ENCODE measurements around the gene CA9.
"Not testable (repeated sequence)": the region's sequence is repeated elsewhere in the genome, so short reads cannot be mapped to it uniquely, and the experiment has no call there.

The CA9 gene

DNA sequence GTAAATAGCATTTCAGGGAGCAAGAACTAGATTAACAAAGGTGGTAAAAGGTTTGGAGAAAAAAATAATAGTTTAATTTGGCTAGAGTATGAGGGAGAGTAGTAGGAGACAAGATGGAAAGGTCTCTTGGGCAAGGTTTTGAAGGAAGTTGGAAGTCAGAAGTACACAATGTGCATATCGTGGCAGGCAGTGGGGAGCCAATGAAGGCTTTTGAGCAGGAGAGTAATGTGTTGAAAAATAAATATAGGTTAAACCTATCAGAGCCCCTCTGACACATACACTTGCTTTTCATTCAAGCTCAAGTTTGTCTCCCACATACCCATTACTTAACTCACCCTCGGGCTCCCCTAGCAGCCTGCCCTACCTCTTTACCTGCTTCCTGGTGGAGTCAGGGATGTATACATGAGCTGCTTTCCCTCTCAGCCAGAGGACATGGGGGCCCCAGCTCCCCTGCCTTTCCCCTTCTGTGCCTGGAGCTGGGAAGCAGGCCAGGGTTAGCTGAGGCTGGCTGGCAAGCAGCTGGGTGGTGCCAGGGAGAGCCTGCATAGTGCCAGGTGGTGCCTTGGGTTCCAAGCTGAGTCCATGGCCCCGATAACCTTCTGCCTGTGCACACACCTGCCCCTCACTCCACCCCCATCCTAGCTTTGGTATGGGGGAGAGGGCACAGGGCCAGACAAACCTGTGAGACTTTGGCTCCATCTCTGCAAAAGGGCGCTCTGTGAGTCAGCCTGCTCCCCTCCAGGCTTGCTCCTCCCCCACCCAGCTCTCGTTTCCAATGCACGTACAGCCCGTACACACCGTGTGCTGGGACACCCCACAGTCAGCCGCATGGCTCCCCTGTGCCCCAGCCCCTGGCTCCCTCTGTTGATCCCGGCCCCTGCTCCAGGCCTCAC, at the start of gene CA9:
TSS of gene CA9 (plus strand) at position 797 of the 893 bp plus-strand sequence. CDS start at position 829, 32 bp downstream.
- no peaks in the 10 kb centered on the region for H3K9me3 Mint-ChIP-seq
- peaks cover 15% of the 10 kb centered on the region for H3K4me1 Mint-ChIP-seq (ENCODE audit: low read depth)
- DNase-seq, result no peak
- no peak within 1 kb of the TSS for H3K27ac Mint-ChIP-seq
- peak within 1 kb of the TSS; percentile 1 for H3K4me3 Mint-ChIP-seq
- peaks cover 10% of the 10 kb centered on the region for H3K27me3 Mint-ChIP-seq
- H3K36me3 Mint-ChIP-seq (ENCODE audit: low read depth), result no peaks in the 10 kb centered on the region

DNA sequence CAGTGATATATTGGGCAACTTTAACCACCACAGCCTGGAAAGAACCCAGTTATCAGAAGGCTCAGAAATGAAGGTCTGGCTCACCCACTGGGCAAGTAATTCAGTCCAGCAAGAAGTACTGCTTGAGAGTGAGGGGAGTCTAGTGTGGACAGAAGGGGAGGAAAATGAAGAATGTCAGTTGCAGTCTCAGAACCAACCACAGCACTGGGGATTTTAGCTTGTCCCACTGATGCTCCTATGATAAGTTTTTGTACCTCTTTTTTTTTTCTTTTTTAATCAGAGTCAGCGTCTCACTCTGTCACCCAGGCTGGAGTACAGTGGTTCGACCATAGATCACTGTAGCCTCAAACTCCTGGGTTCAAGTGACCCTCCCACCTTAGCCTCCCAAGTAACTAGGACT, 46.2 kb upstream of the CA9 start:
- Mint-ChIP-seq H3K27ac (no peak overlapping the region), H3K9me3 (no peaks in the 10 kb centered on the region), H3K4me1 (ENCODE audit: low read depth) (peaks cover 9% of the 10 kb centered on the region), H3K27me3 (no peaks in the 10 kb centered on the region), H3K4me3 (no peak overlapping the region), H3K36me3 (ENCODE audit: low read depth) (no peaks in the 10 kb centered on the region)
- no peak for DNase-seq

- Mint-ChIP-seq H3K27ac (no peak overlapping the region), H3K27me3 (no peaks in the 10 kb centered on the region), H3K9me3 (no peaks in the 10 kb centered on the region)
Measured at GRCh38 chr9:35628389-35628991, 45.2 kb upstream of the CA9 start.

GRCh38 chr9:35629597-35629996, 44.1 kb upstream of the CA9 start:
- no peaks in the 10 kb centered on the region for H3K36me3 Mint-ChIP-seq (ENCODE audit: low read depth)
- peaks cover 11% of the 10 kb centered on the region for H3K4me1 Mint-ChIP-seq (ENCODE audit: low read depth)
- H3K27me3 Mint-ChIP-seq, result no peaks in the 10 kb centered on the region
- no peak overlapping the region for H3K27ac Mint-ChIP-seq
- no peak overlapping the region for H3K4me3 Mint-ChIP-seq
- peak; percentile 9 for DNase-seq
- no peaks in the 10 kb centered on the region for H3K9me3 Mint-ChIP-seq

More at GRCh38 chr9:35628389-35628991, 45.2 kb upstream of the CA9 start:
- H3K36me3 Mint-ChIP-seq (ENCODE audit: low read depth), result no peaks in the 10 kb centered on the region
- peak; percentile 22 for DNase-seq
- no peak overlapping the region for H3K4me3 Mint-ChIP-seq
- peaks cover 9% of the 10 kb centered on the region for H3K4me1 Mint-ChIP-seq (ENCODE audit: low read depth)

DNA sequence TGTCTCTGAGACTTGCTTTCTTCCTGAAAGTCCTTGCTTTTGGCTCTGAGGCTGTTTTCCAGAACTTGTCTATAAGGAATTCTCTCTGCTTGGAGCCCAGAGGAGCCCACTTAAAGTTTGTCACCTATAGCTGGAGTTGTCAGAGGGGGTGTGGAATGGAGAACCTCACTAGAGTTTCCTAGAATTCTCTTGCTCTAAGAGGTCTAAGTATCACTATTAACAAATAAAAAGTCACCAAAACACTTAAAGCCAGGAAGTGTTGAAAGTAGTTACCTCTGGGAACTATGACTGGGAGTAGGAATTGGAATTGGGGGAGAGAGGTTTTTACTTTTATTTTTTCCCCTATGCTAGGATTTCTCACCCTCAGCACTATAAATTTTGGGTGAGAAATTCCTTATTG, 38.0 kb upstream of the CA9 start:
- peaks cover 57% of the 10 kb centered on the region for H3K4me1 Mint-ChIP-seq (ENCODE audit: low read depth)
- H3K9me3 Mint-ChIP-seq, result no peaks in the 10 kb centered on the region
- H3K36me3 Mint-ChIP-seq (ENCODE audit: low read depth), result peaks cover 5% of the 10 kb centered on the region
- H3K27me3 Mint-ChIP-seq, result no peaks in the 10 kb centered on the region
- H3K4me3 Mint-ChIP-seq, result no peak overlapping the region
- DNase-seq, result peak; percentile 3
- peak overlapping the region; percentile 84 for H3K27ac Mint-ChIP-seq

GRCh38 chr9:35636135-35636876, 37.4 kb upstream of the CA9 start:
- peaks cover 59% of the 10 kb centered on the region for H3K4me1 Mint-ChIP-seq (ENCODE audit: low read depth)
- no peaks in the 10 kb centered on the region for H3K9me3 Mint-ChIP-seq
- no peak overlapping the region for H3K4me3 Mint-ChIP-seq
- H3K36me3 Mint-ChIP-seq (ENCODE audit: low read depth), result peaks cover 9% of the 10 kb centered on the region
- H3K27ac Mint-ChIP-seq, result peak overlapping the region; percentile 84
- peak; percentile 19 for DNase-seq
- no peaks in the 10 kb centered on the region for H3K27me3 Mint-ChIP-seq

GRCh38 chr9:35636877-35637246, 36.9 kb upstream of the CA9 start:
- H3K4me3 Mint-ChIP-seq; DNase-seq; H3K9me3 Mint-ChIP-seq; H3K27me3 Mint-ChIP-seq; H3K36me3 Mint-ChIP-seq (ENCODE audit: low read depth): not testable (repeated sequence)
- H3K27ac Mint-ChIP-seq, result peak overlapping the region; percentile 18
- peaks cover 63% of the 10 kb centered on the region for H3K4me1 Mint-ChIP-seq (ENCODE audit: low read depth)

GRCh38 chr9:35637427-35637955, 36.2 kb upstream of the CA9 start:
- H3K36me3 Mint-ChIP-seq (ENCODE audit: low read depth); H3K4me3 Mint-ChIP-seq; H3K9me3 Mint-ChIP-seq; H3K27me3 Mint-ChIP-seq: not testable (repeated sequence)
- DNase-seq, result peak; percentile 27
- peak overlapping the region; percentile 74 for H3K27ac Mint-ChIP-seq
- H3K4me1 Mint-ChIP-seq (ENCODE audit: low read depth), result peaks cover 63% of the 10 kb centered on the region

GRCh38 chr9:35638751-35639150, 35.0 kb upstream of the CA9 start:
- not testable (repeated sequence) for H3K9me3 Mint-ChIP-seq, H3K27me3 Mint-ChIP-seq
- peak; percentile 41 for DNase-seq
- peaks cover 71% of the 10 kb centered on the region for H3K4me1 Mint-ChIP-seq (ENCODE audit: low read depth)
- peaks cover 14% of the 10 kb centered on the region for H3K36me3 Mint-ChIP-seq (ENCODE audit: low read depth)
- H3K27ac Mint-ChIP-seq, result peak overlapping the region; percentile 77
- peak overlapping the region; percentile 48 for H3K4me3 Mint-ChIP-seq

- Mint-ChIP-seq H3K27ac (peak overlapping the region; percentile 83), H3K36me3 (ENCODE audit: low read depth) (peaks cover 14% of the 10 kb centered on the region), H3K4me1 (ENCODE audit: low read depth) (peaks cover 71% of the 10 kb centered on the region), H3K4me3 (peak overlapping the region; percentile 48)
- DNase-seq, H3K9me3 Mint-ChIP-seq, H3K27me3 Mint-ChIP-seq: not testable (repeated sequence)
Measured at GRCh38 chr9:35639225-35639624, 34.5 kb upstream of the CA9 start.

DNA sequence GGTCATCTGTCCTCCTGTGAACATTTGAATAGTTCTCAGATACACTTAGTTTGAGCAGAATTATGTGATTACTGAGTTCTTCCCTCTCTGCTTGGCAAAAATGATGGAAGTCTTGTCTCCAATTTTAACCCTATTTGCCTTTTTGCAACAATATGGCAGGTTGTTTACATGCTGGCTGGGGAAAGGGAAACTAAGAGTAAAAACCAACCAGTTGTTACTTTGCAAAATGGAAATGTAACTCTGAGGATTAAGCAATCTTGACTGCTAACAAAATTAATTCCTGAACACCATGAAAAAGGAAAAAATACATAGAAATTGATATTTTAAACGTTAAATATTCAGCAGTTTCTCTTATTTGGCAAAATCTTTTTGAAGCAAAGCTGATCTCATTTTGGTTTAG, 34.1 kb upstream of the CA9 start:
- Mint-ChIP-seq H3K9me3 (no peaks in the 10 kb centered on the region), H3K27me3 (no peaks in the 10 kb centered on the region), H3K36me3 (ENCODE audit: low read depth) (peaks cover 18% of the 10 kb centered on the region), H3K4me3 (peak overlapping the region; percentile 48), H3K27ac (peak overlapping the region; percentile 83), H3K4me1 (ENCODE audit: low read depth) (peaks cover 73% of the 10 kb centered on the region)
- DNase-seq, result no peak

- Mint-ChIP-seq H3K4me1 (ENCODE audit: low read depth) (peaks cover 70% of the 10 kb centered on the region), H3K36me3 (ENCODE audit: low read depth) (peaks cover 19% of the 10 kb centered on the region)
- not testable (repeated sequence) for H3K27ac Mint-ChIP-seq, H3K4me3 Mint-ChIP-seq, H3K9me3 Mint-ChIP-seq, H3K27me3 Mint-ChIP-seq
- DNase-seq, result peak; percentile 18
Measured at GRCh38 chr9:35640431-35640830, 33.3 kb upstream of the CA9 start.

DNA sequence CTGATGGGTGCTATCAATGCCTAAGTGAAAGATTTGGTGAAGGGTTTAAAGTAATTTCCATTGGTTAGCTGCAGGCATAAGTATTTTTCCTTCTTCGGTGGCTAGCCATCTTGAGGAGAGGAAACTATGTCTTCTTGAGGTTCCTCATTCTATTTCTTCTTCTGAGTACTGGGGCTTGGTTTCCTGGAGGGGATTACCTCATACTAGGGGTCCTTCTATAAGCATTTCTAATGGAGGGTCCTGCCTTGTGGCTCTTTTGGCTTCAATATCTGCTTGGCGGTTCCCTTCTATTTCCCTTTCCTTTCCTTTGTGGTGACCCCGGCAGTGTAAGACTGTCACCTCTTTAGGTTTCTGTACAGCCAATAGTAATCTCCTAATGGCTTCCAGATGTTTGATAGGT, 32.2 kb upstream of the CA9 start:
- not testable (repeated sequence) for H3K27me3 Mint-ChIP-seq, H3K4me3 Mint-ChIP-seq, H3K27ac Mint-ChIP-seq, H3K9me3 Mint-ChIP-seq
- peaks cover 68% of the 10 kb centered on the region for H3K4me1 Mint-ChIP-seq (ENCODE audit: low read depth)
- DNase-seq, result peak; percentile 3
- H3K36me3 Mint-ChIP-seq (ENCODE audit: low read depth), result peaks cover 24% of the 10 kb centered on the region

GRCh38 chr9:35643046-35643445, 30.7 kb upstream of the CA9 start:
- DNase-seq, result peak; percentile 12
- peaks cover 26% of the 10 kb centered on the region for H3K36me3 Mint-ChIP-seq (ENCODE audit: low read depth)
- no peaks in the 10 kb centered on the region for H3K27me3 Mint-ChIP-seq
- no peak overlapping the region for H3K4me3 Mint-ChIP-seq
- H3K4me1 Mint-ChIP-seq (ENCODE audit: low read depth), result peaks cover 65% of the 10 kb centered on the region
- no peaks in the 10 kb centered on the region for H3K9me3 Mint-ChIP-seq
- peak overlapping the region; percentile 41 for H3K27ac Mint-ChIP-seq
